ENCODE data around the gene SLC26A9. TPM values are rescaled to one million over a fixed set of nuclear protein-coding genes. Genes with fewer than 3 reads are reported as not detected.

SLC26A9 gene
- total and polyA plus RNA-seq, 9 of the 15 experiments (the other 6 are each of a cell fraction or from before 2014, with no cell fraction given), result 0.03 TPM; not detected in 8

- TF ChIP-seq ZNF561 (CRISPR knock-in tag; conservative IDR thresholded peaks at IDR 0.05), result no peak
- no peak for TF ChIP-seq MEIS2 (IDR thresholded peaks at IDR 0.05; ENCODE audit: partially characterized antibody)
- no peak for TF ChIP-seq CHD2 (IDR thresholded peaks at IDR 0.05; ENCODE audit: low read depth, low read length)
- no peak for TF ChIP-seq TBP (optimal IDR thresholded peaks at IDR 0.05; ENCODE audit: low read depth, low read length)
- no peak for TF ChIP-seq SMAD2 (IDR thresholded peaks at IDR 0.05; ENCODE audit: low read depth, low read length)
- TF ChIP-seq STAT6 (CRISPR knock-in tag; IDR thresholded peaks at IDR 0.05), result no peak
- TF ChIP-seq TRIM24 (IDR thresholded peaks at IDR 0.05), result no peak
- 0 out of 2 replicates have a peak, but pooled peaks have one; percentile 12 for TF ChIP-seq BHLHE40 (IDR thresholded peaks at IDR 0.05; ENCODE audit: low read length)
- no peak for TF ChIP-seq SNRNP70 (optimal IDR thresholded peaks at IDR 0.05; ENCODE audit: low read depth, low read length)
- TF ChIP-seq NEUROD1 (IDR thresholded peaks at IDR 0.05; ENCODE audit: borderline replicate concordance, low read depth, low read length, partially characterized antibody), result no peak
- no peak for TF ChIP-seq MLLT1 (IDR thresholded peaks at IDR 0.05)
- no peak for TF ChIP-seq ZFP91 (CRISPR knock-in tag; IDR thresholded peaks at IDR 0.05)
- no peak for TF ChIP-seq SLC30A9 (CRISPR knock-in tag; IDR thresholded peaks at IDR 0.05)
- TF ChIP-seq ZBTB5 (IDR thresholded peaks at IDR 0.05), result no peak
- TF ChIP-seq ZNF655 (CRISPR knock-in tag; IDR thresholded peaks at IDR 0.05), result no peak
- no peak for TF ChIP-seq PHB2 (IDR thresholded peaks at IDR 0.05; ENCODE audit: low read depth)
- no peak for TF ChIP-seq ZNF165 (CRISPR knock-in tag; IDR thresholded peaks at IDR 0.05; ENCODE audit: borderline replicate concordance)
- TF ChIP-seq CHCHD3 (CRISPR knock-in tag; IDR thresholded peaks at IDR 0.05), result no peak
- TF ChIP-seq ZNF184 (CRISPR knock-in tag; IDR thresholded peaks at IDR 0.05), result no peak
- peak; percentile 66; the same call in 1 of the 2 replicates for TF ChIP-seq STAG1 (CRISPR knock-in tag; IDR thresholded peaks at IDR 0.05; ENCODE audit: borderline replicate concordance)
Observed at GRCh38 chr1:205918955-205919746, 24.1 kb downstream of the SLC26A9 start (continued).
